ENCODE measurements around the gene SIGLEC6. TPM values are rescaled to one million over a fixed set of nuclear protein-coding genes. Genes with fewer than 3 reads are reported as not detected.

The SIGLEC6 gene
- polyA plus RNA-seq, 2 of the 4 experiments (the other 2 are of a cell fraction), result not detected

DNA sequence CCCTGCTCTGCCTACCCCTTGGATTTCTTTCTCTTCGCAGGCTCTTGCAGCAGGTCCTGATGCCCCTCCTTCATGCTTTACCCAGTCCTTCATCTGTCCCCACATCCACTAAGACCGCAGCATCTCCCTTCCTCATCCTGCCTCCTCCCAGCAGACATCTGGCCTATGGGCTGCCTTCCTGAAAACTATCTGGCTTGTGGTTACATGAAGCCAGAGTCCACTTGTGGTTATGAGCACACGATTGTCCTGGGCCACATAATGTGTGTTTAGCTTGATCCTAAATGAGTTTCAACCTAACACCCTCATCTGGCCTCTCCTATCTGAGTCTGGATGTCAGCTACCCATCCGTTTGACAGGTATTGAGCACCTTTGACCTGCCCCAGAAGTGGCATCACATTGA is 34.1 kb upstream of the SIGLEC6 start (continued):
- TF ChIP-seq TFCP2L1 (CRISPR knock-in tag; IDR thresholded peaks at IDR 0.05), result no peak

DNA sequence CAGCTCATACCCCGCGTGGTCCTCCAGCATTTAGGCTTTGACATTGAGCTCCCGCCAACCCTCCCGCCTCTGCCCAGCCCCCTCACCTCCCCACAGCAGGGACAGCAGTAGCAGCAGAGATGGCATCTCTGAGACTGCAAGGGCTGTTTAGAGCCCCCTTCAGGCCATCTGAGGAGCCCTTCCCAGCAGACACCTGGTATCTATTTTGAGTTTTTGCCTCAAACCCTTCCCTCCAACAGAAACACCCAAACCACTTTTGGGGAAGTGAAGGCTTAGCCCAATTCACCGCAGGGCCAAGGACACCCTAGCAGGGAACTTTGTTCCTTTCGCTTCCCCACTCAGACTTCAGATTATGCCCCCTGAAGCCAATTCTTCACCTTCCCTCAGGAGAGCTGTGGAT is 33.3 kb upstream of the SIGLEC6 start:
- CTCF ChIA-PET, result no interaction called here
- Histone ChIP-seq H3K27ac (no peak overlapping the region), H3K9me3 (peaks cover 6% of the 10 kb centered on the region), H3K4me2 (no peak overlapping the region), H3K4me1 (no peaks in the 10 kb centered on the region), H3K4me3 (no peak overlapping the region)
- FAIRE-seq (no peak), DNase-seq (ENCODE audit: low read depth in 1 of 2, low spot score in 1 of 2) (no peak), ATAC-seq (no peak)
- TF ChIP-seq SREBF2 (IDR thresholded peaks at IDR 0.05) (no peak), MAZ (IDR thresholded peaks at IDR 0.05; ENCODE audit: borderline replicate concordance, low read depth, low read length) (no peak), NPAS2 (CRISPR knock-in tag; IDR thresholded peaks at IDR 0.05; ENCODE audit: borderline replicate concordance) (no peak), NR3C1 (IDR thresholded peaks at IDR 0.05) (no peak), RFX5 (IDR thresholded peaks at IDR 0.05) (no peak), SMC3 (IDR thresholded peaks at IDR 0.05) (no peak), BHLHE40 (IDR thresholded peaks at IDR 0.05; ENCODE audit: low read depth, low read length) (no peak), MAFK (IDR thresholded peaks at IDR 0.05; ENCODE audit: partially characterized antibody) (no peak), EHF (CRISPR knock-in tag; IDR thresholded peaks at IDR 0.05) (no peak), RARB (CRISPR knock-in tag; IDR thresholded peaks at IDR 0.05) (no peak), HOXB13 (CRISPR knock-in tag; IDR thresholded peaks at IDR 0.05; ENCODE audit: low read depth) (no peak), RAD21 (conservative IDR thresholded peaks at IDR 0.05 in 1 of 2, IDR thresholded peaks at IDR 0.05 in 1 of 2) (no peak), CBX8 (IDR thresholded peaks at IDR 0.05) (no peak), RCOR1 (IDR thresholded peaks at IDR 0.05; ENCODE audit: low read depth, low read length) (no peak)
- TF ChIP-seq, protein P1, sequence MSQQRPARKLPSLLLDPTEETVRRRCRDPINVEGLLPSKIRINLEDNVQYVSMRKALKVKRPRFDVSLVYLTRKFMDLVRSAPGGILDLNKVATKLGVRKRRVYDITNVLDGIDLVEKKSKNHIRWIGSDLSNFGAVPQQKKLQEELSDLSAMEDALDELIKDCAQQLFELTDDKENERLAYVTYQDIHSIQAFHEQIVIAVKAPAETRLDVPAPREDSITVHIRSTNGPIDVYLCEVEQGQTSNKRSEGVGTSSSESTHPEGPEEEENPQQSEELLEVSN (IDR thresholded peaks at IDR 0.05; ENCODE audit: borderline replicate concordance, low read depth), result no peak
- TF ChIP-seq, protein P2, sequence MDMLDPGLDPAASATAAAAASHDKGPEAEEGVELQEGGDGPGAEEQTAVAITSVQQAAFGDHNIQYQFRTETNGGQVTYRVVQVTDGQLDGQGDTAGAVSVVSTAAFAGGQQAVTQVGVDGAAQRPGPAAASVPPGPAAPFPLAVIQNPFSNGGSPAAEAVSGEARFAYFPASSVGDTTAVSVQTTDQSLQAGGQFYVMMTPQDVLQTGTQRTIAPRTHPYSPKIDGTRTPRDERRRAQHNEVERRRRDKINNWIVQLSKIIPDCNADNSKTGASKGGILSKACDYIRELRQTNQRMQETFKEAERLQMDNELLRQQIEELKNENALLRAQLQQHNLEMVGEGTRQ (IDR thresholded peaks at IDR 0.05), result no peak
- TF ChIP-seq, protein P3, sequence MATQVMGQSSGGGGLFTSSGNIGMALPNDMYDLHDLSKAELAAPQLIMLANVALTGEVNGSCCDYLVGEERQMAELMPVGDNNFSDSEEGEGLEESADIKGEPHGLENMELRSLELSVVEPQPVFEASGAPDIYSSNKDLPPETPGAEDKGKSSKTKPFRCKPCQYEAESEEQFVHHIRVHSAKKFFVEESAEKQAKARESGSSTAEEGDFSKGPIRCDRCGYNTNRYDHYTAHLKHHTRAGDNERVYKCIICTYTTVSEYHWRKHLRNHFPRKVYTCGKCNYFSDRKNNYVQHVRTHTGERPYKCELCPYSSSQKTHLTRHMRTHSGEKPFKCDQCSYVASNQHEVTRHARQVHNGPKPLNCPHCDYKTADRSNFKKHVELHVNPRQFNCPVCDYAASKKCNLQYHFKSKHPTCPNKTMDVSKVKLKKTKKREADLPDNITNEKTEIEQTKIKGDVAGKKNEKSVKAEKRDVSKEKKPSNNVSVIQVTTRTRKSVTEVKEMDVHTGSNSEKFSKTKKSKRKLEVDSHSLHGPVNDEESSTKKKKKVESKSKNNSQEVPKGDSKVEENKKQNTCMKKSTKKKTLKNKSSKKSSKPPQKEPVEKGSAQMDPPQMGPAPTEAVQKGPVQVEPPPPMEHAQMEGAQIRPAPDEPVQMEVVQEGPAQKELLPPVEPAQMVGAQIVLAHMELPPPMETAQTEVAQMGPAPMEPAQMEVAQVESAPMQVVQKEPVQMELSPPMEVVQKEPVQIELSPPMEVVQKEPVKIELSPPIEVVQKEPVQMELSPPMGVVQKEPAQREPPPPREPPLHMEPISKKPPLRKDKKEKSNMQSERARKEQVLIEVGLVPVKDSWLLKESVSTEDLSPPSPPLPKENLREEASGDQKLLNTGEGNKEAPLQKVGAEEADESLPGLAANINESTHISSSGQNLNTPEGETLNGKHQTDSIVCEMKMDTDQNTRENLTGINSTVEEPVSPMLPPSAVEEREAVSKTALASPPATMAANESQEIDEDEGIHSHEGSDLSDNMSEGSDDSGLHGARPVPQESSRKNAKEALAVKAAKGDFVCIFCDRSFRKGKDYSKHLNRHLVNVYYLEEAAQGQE (IDR thresholded peaks at IDR 0.05), result no peak
- TF ChIP-seq, protein P4, sequence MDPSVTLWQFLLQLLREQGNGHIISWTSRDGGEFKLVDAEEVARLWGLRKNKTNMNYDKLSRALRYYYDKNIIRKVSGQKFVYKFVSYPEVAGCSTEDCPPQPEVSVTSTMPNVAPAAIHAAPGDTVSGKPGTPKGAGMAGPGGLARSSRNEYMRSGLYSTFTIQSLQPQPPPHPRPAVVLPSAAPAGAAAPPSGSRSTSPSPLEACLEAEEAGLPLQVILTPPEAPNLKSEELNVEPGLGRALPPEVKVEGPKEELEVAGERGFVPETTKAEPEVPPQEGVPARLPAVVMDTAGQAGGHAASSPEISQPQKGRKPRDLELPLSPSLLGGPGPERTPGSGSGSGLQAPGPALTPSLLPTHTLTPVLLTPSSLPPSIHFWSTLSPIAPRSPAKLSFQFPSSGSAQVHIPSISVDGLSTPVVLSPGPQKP (IDR thresholded peaks at IDR 0.05; ENCODE audit: low read depth, low read length), result no peak
- TF ChIP-seq, protein P5, sequence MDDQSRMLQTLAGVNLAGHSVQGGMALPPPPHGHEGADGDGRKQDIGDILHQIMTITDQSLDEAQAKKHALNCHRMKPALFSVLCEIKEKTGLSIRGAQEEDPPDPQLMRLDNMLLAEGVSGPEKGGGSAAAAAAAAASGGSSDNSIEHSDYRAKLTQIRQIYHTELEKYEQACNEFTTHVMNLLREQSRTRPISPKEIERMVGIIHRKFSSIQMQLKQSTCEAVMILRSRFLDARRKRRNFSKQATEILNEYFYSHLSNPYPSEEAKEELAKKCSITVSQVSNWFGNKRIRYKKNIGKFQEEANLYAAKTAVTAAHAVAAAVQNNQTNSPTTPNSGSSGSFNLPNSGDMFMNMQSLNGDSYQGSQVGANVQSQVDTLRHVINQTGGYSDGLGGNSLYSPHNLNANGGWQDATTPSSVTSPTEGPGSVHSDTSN (IDR thresholded peaks at IDR 0.05), result no peak
- POLR2A ChIA-PET, result no interaction called here
- WGBS (ENCODE audit: missing lambda C conversion rate), result 31% methylated on average over 5 of the region's 6 CpGs

Data from A549 (cell line).